Epithelial cell of proximal tubule (primary cell): Measurements from ENCODE around the gene CNTNAP4. TPM values are rescaled to one million over a fixed set of nuclear protein-coding genes. Genes with fewer than 3 reads are reported as not detected.

Experiments used
- DNase-seq: peaks from one replicate; pipeline ENCODE4 v3.0.0-alpha.2; 2011; ENCODE audit warnings: low read depth
- H3K4me3 ChIP-seq: 2 replicates; pipeline ENCODE4 v1.5.1; 2011; ENCODE audit warnings: low read depth, mild to moderate bottlenecking, low read length
- total RNA-seq: library from RNA; depleted of rRNA; stranded (reverse); fragments of >200 nt; gene quantifications from 2 replicates; pipeline ENCODE4 v1.2.3, GENCODE V29; 2015
- TF ChIP-seq, protein P1 (sequence below): conservative IDR thresholded peaks from 2 replicates; pipeline ENCODE4 v1.5.1; 2012; ENCODE audit warnings: low read depth, mild to moderate bottlenecking, low read length

Gene CNTNAP4
- total RNA-seq: not detected in 2 replicates

DNA sequence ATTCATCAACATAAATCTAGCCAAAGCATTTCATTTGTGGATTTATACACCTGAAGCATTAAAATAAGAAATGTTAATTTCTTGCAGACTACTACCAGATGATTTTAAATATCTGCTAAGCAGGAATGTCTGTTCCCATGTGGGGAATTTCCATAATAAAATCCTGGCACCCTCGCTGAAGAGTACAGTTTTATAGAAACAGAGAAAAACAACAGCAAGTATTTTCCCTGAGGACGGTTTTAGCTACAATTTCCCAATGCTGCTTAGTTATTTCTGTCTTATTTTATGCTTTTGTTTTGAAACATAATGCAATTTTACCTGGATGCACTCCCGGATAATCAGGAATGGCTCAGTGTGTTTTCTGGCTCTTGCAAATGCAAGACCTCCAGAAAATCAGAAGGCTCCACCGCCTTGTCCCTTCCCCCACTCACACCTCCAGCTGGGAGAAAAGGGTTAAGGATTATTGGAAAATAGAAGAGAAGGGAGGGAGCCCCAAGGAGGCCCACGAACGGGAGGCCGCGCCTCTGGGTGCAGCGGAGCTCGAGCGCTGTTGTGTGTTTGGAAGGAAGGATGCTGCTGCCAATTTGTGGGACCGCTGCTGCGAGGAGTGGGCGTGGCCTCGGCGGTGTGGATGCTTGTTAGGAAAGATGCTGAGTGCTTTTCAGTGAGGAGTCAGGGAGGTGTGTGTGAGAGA, at the start of gene CNTNAP4:
Gene CNTNAP4 (plus strand): TSS at position 657 of the 694 bp plus-strand sequence. CDS start 262 bp downstream, outside the sequence.
- DNase-seq: no peak
- TF ChIP-seq, protein P1, sequence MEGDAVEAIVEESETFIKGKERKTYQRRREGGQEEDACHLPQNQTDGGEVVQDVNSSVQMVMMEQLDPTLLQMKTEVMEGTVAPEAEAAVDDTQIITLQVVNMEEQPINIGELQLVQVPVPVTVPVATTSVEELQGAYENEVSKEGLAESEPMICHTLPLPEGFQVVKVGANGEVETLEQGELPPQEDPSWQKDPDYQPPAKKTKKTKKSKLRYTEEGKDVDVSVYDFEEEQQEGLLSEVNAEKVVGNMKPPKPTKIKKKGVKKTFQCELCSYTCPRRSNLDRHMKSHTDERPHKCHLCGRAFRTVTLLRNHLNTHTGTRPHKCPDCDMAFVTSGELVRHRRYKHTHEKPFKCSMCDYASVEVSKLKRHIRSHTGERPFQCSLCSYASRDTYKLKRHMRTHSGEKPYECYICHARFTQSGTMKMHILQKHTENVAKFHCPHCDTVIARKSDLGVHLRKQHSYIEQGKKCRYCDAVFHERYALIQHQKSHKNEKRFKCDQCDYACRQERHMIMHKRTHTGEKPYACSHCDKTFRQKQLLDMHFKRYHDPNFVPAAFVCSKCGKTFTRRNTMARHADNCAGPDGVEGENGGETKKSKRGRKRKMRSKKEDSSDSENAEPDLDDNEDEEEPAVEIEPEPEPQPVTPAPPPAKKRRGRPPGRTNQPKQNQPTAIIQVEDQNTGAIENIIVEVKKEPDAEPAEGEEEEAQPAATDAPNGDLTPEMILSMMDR: no peak
- H3K4me3 ChIP-seq: no peak within 1 kb of the TSS

DNA sequence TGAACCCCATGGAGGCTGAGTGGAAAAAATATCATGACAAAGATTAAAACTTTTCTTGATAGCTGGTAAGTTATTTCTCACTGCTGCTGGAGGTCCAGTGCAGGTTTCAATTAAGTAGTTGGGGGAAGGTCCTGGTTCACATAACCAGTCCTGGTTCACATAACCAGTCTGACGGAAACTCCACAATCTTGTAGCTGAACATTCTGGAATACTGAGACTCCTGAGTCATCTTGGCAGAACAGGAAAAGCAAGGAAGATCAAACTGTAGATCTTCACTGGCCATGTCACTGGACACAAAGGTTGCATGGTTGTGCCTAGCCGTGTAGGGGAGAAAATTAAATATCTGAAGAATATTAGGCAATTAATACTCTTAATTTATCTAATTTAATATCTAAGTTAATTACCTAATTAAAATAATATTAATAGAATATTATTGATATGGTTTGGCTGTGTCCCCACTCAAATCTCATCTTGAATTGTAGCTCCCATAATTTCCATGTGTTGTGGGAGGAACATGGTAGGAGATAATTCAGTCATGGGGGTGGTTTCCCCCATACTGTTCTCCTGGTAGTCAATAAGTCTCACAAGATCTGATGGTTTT, 48.6 kb upstream of the CNTNAP4 start:
- TF ChIP-seq, protein P1: no peak
- DNase-seq: no peak
- H3K4me3 ChIP-seq: no peak overlapping the region

DNA sequence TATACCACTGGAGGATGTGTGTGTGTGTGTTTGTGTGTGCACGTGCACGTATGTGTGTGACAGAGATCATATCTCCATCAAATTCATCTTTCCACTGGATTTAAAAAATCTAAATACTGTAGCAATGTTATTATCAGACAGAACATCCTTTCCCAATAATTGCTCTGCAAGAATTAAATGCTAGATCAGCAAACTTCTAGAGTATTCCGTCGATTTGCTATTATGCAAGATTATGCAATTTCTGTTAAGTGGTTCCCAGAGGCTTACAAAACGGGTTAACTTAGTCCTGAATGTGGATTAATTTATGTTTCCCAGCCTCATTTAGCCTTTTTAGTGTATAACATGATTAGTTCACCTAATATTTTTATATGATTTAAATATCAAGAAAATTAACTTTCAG, 44.5 kb upstream of the CNTNAP4 start:
- TF ChIP-seq, protein P1: no peak
- H3K4me3 ChIP-seq: no peak overlapping the region

DNA sequence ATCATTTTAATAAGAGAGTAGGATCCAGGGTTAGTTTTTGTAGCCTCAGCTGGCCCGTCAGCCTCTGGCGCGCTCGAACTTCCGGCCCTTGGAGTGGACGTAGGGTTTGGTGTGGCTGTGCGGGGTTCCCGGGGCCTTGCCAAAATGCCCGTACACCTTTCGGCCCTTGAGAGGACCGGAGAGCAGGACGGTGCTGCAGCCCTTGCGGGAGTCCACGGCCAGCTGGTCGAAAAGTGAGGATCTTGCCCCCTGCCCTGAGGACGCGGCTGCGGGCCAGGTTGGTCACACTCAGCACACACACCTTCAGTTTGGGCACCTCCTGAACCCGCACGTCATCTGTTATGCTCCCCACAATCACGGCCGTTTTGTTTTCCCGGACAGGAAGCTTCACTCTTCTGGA, 42.2 kb upstream of the CNTNAP4 start:
- H3K4me3 ChIP-seq: no peak overlapping the region
- TF ChIP-seq, protein P1: no peak
- no peak for DNase-seq

More for the DNA sequence above, 44.5 kb upstream of the CNTNAP4 start:
- DNase-seq: no peak

DNA sequence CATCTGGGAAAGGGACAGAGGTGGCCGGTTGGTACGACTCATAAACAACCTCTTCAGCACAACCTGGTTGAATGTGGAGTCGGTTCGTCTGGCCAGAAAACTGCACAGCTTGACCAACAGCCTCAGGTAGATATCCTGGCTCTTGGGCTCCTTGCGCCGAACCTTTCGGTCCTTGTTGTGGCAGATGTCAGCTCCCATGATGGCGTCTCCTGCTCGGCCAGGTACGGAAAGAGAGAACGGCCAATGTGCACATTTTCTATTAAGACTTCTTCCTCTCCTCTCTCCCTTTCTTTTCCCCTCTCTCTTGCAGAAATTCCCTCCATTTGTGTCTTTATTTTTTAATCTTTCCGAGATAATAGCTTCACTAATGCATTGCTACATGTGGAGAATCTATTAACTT, 41.8 kb upstream of the CNTNAP4 start:
- no peak overlapping the region for H3K4me3 ChIP-seq
- no peak for DNase-seq
- TF ChIP-seq, protein P1: no peak

DNA sequence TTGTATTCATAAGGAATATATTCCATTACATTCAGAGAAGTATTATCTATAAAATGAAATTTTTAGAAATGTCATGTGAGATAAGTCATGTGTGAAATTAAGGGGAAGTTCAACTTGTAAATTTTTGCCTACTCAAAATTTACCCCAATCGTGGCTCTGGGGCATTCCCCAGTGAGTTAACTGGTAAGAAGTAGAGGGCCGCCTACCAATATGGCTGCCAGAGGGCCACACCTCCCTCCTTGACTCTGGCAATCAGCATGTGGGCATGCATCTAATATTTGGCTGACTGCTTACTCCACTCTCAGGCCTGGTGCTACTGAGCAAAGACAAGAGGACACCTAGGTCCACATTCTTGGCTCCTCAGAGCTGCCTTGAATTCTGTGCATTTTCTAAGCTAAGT, 39.7 kb upstream of the CNTNAP4 start:
- TF ChIP-seq, protein P1: no peak
- DNase-seq: no peak
- no peak overlapping the region for H3K4me3 ChIP-seq

DNA sequence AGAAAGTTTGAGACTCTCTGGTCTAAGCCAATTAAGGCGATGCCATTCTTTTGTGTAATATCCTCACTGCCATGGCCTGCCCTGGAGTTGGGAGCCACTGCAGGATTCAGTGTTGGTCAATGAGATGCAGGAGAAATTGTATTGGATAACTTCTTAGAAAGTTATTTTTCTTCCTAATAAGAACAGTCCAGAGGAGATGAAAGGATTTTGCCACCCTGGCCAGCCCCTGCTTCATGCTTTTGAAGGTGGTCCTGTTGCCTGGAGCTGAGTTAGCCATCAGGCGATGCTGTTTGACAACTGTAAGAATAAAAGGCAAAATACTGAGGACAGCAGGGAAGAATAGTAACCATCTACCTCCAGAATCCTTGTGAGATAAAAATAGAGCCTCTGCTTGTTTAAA, 35.4 kb upstream of the CNTNAP4 start:
- TF ChIP-seq, protein P1: no peak
- DNase-seq: no peak
- H3K4me3 ChIP-seq: no peak overlapping the region
